ENCODE measurements around the gene RDH5.

Gene RDH5

GRCh38 chr12:55696796-55697462, 23.3 kb upstream of the RDH5 start:
- DNase-seq (ENCODE audit: low spot score) = no peak

- DNase-seq (ENCODE audit: low spot score) = no peak
These were observed 22.5 kb upstream of the RDH5 start for GRCh38 chr12:55697686-55698085.

GRCh38 chr12:55698241-55698955, 21.8 kb upstream of the RDH5 start:
- DNase-seq (ENCODE audit: low spot score) = no peak

GRCh38 chr12:55698965-55699364, 21.2 kb upstream of the RDH5 start:
- DNase-seq (ENCODE audit: low spot score) = no peak

- no peak for DNase-seq (ENCODE audit: low spot score)
These were observed 20.6 kb upstream of the RDH5 start for GRCh38 chr12:55699471-55700055.

- no peak for DNase-seq (ENCODE audit: low spot score)
These were observed 19.8 kb upstream of the RDH5 start for GRCh38 chr12:55700255-55701018.

GRCh38 chr12:55702861-55703260, 17.3 kb upstream of the RDH5 start:
- no peak for DNase-seq (ENCODE audit: low spot score)

GRCh38 chr12:55703288-55703687, 16.9 kb upstream of the RDH5 start:
- no peak for DNase-seq (ENCODE audit: low spot score)

GRCh38 chr12:55703901-55704761, 16.1 kb upstream of the RDH5 start:
- DNase-seq (ENCODE audit: low spot score) = no peak

- no peak for DNase-seq (ENCODE audit: low spot score)
These were observed 15.1 kb upstream of the RDH5 start for GRCh38 chr12:55704824-55705718.

GRCh38 chr12:55705782-55706402, 14.3 kb upstream of the RDH5 start:
- peak; percentile 61 for DNase-seq (ENCODE audit: low spot score)

GRCh38 chr12:55706568-55707218, 13.5 kb upstream of the RDH5 start:
- no peak for DNase-seq (ENCODE audit: low spot score)

- peak; percentile 47 for DNase-seq (ENCODE audit: low spot score)
These were observed 12.9 kb upstream of the RDH5 start for GRCh38 chr12:55707219-55707671.

GRCh38 chr12:55707841-55708694, 12.1 kb upstream of the RDH5 start, which contains the start of gene ITGA7:
TSS of gene ITGA7 (minus strand) at chr12:55707904. CDS start at chr12:55707682, 222 bp downstream.
- peak; percentile 90 for DNase-seq (ENCODE audit: low spot score)

- DNase-seq (ENCODE audit: low spot score) = no peak
These were observed 11.4 kb upstream of the RDH5 start for GRCh38 chr12:55708695-55709233.

- no peak for DNase-seq (ENCODE audit: low spot score)
These were observed 8.2 kb upstream of the RDH5 start for GRCh38 chr12:55711786-55712553.

- DNase-seq (ENCODE audit: low spot score) = no peak
These were observed 7.3 kb upstream of the RDH5 start for GRCh38 chr12:55712700-55713415.

Data from HuH-7 (cell line).